Gastroesophageal sphincter (tissue), 4 donors: ENCODE measurements around the gene LGALS4. TPM values are rescaled to one million over a fixed set of nuclear protein-coding genes. Genes with fewer than 3 reads are reported as not detected.
"Not testable (repeated sequence)": the region's sequence is repeated elsewhere in the genome, so short reads cannot be mapped to it uniquely, and the experiment has no call there.

ENCODE experiments used
- ATAC-seq: fragments of 150-250 bp; one replicate; pipeline ENCODE4 v1.9.1; 2016; ENCODE audit warnings: mild to moderate bottlenecking, moderate library complexity
- H3K27ac ChIP-seq, 4 donors: fragments of 200-600 bp; sonication (generic) in 3 of 4; 1 replicate in 3 of 4; 2 replicates in 1 of 4; pipeline ENCODE4 v1.5.1; 2016 to 2019
- H3K27me3 ChIP-seq: fragments of 200-600 bp; sonication (generic); one replicate; pipeline ENCODE4 v1.5.1; 2019
- H3K36me3 ChIP-seq, 2 donors: fragments of 200-600 bp; sonication (generic); one replicate each; pipeline ENCODE4 v1.5.1; 2019; ENCODE audit warnings: control low read depth in 1 of 2
- H3K4me1 ChIP-seq, 3 donors: fragments of 200-600 bp; sonication (generic); 1 replicate in 2 of 3; 2 replicates in 1 of 3; pipeline ENCODE4 v1.5.1; 2016 to 2019; ENCODE audit warnings: control low read depth in 2 of 3
- H3K4me3 ChIP-seq, 2 donors: fragments of 200-600 bp; sonication (generic); one replicate each; pipeline ENCODE4 v1.5.1; 2019; ENCODE audit warnings: mild to moderate bottlenecking in 1 of 2, moderate library complexity in 1 of 2
- H3K9me3 ChIP-seq, 3 donors: fragments of 200-600 bp; sonication (generic); one replicate each; pipeline ENCODE4 v1.5.1; 2017 to 2019; ENCODE audit warnings: control low read depth in 2 of 3
- CTCF ChIP-seq, 4 experiments: fragments of 200-600 bp in 2 of 4; fragments of 450-650 bp in 2 of 4; sonication (generic) in 1 of 4; IDR thresholded peaks; one replicate each; pipeline ENCODE4 v1.5.1; 2017 to 2019; ENCODE audit warnings: antibody characterized with exemption in 4 of 4, mild to moderate bottlenecking in 2 of 4, moderate library complexity in 2 of 4
- EP300 ChIP-seq: sonication (generic); formaldehyde crosslinking; IDR thresholded peaks from one replicate; pipeline ENCODE4 v1.6.1; 2017; ENCODE audit warnings: antibody characterized with exemption, mild to moderate bottlenecking
- POLR2A ChIP-seq, 2 donors: fragments of 450-650 bp; IDR thresholded peaks; one replicate each; pipeline ENCODE4 v1.6.1; 2017; ENCODE audit warnings: antibody characterized with exemption in 2 of 2, mild to moderate bottlenecking in 2 of 2, moderate library complexity in 1 of 2
- POLR2AphosphoS5 ChIP-seq: sonication (generic); formaldehyde crosslinking; IDR thresholded peaks from one replicate; pipeline ENCODE4 v1.6.1; 2017; ENCODE audit warnings: antibody characterized with exemption
- WGBS, 2 donors: methylation state at CpG; one replicate each; pipeline ENCODE4 v1.1.5; 2018; ENCODE audit warnings: low coverage in 1 of 2; 5-methylcytosine and 5-hydroxymethylcytosine counted together
- total RNA-seq, 4 donors: library from RNA; depleted of rRNA; stranded (reverse); fragments of >200 nt; gene quantifications; one replicate each; pipeline ENCODE4 v1.1.0, GENCODE V29; 2016

Gene LGALS4
- 1 to 10 TPM in 2 of 4 donors, under 1 TPM in 1, not detected in 1; 0.27 to 1.6 (median 1.1) TPM for total RNA-seq

DNA sequence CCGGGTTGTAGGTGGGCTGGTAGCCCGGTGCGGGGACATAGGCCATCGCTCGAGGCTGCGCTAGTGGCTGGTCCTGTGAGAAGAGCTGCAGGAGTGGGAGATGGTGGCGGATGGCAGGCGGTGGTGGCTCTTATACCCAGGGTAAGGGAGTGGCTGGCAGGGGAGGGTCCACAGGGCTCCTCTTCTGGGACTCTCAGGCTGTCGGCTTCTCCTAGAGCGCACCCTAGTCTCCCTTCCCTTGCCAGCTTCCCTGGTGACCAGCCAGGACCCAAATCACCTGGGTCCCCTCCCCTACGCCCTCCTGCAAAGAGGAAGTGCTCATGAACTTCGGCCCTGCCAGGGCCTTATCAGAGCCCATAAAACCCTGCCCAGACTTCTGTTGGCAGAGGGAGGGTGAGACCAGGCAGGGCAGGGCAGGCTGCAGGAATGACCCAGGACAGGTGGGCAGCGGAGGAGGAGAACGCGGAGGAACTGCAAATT, at the start of gene LGALS4:
Gene LGALS4, minus strand, starts transcription at position 105 of the 480 bp plus-strand sequence. Its CDS starts 59 bp downstream, at position 46.
- H3K36me3 ChIP-seq, result peaks cover 0 to 40% of the 10 kb centered on the region in 2 donors
- TF ChIP-seq CTCF (IDR thresholded peaks at IDR 0.05) (no peak), POLR2AphosphoS5 (no peak), EP300 (no peak), POLR2A (IDR thresholded peaks at IDR 0.05) (no peak)
- no peak for ATAC-seq
- WGBS, 2 donors, result 90 to 92% methylated on average over 3 to 7 of the region's 15 CpGs
- H3K4me1 ChIP-seq, result no peaks in the 10 kb centered on the region
- H3K27ac ChIP-seq, result no peak within 1 kb of the TSS
- H3K9me3 ChIP-seq, result no peaks in the 10 kb centered on the region
- no peaks in the 10 kb centered on the region for H3K27me3 ChIP-seq
- no peak within 1 kb of the TSS for H3K4me3 ChIP-seq

DNA sequence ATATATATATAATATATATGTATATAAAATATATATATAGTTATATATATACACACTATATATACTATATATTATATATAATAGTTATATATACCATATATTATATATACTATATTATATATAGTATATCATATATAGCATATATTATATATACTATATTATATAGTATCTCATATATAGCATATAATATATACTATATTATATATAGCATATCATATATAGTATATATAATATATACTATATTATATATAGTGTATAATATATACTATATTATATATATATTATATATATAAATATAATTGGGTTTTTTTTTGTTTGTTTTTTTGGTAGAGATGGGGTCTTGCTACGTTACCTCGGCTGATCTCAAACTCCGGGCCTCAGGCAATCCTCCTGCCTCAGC, 48.6 kb upstream of the LGALS4 start:
- H3K27ac ChIP-seq, result no peak overlapping the region
- no peaks in the 10 kb centered on the region for H3K36me3 ChIP-seq
- H3K9me3 ChIP-seq, result no peaks in the 10 kb centered on the region
- TF ChIP-seq POLR2AphosphoS5 (no peak), CTCF (IDR thresholded peaks at IDR 0.05) (no peak), EP300 (no peak), POLR2A (IDR thresholded peaks at IDR 0.05) (no peak)
- peaks cover 0 to 17% (median 0%) of the 10 kb centered on the region in 3 donors for H3K4me1 ChIP-seq
- no peak for ATAC-seq
- 90 to 91% methylated on average over 3 of the region's 3 CpGs for WGBS, 2 donors
- no peaks in the 10 kb centered on the region for H3K27me3 ChIP-seq
- H3K4me3 ChIP-seq, result no peak overlapping the region

GRCh38 chr19:38859631-38860204, 47.0 kb upstream of the LGALS4 start:
- not testable (repeated sequence) for H3K9me3 ChIP-seq, H3K27me3 ChIP-seq, H3K36me3 ChIP-seq, H3K4me3 ChIP-seq, ATAC-seq, H3K27ac ChIP-seq
- H3K4me1 ChIP-seq, result peaks cover 0 to 17% (median 0%) of the 10 kb centered on the region in 3 donors
- WGBS, 2 donors, result 44 to 56% methylated on average over 6 to 13 of the region's 21 CpGs

DNA sequence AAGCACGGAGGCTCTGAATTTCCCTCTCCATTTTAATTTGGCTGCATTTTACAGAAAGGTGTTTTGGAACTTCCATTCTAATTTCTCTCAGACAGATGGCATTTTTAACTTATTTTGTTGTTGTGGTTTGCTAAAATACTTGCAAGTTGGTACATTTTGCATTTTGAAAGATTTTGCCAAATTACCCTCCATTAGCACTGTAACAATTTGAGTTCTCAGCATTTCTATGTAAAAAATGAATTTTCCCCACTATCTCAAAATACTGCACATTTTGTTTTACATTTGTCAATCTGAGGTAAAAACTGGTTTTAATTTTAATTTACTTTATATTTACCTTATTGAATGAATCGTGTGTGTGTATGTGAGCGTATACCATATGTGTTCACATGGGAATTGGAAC, 44.1 kb upstream of the LGALS4 start:
- H3K36me3 ChIP-seq, result no peaks in the 10 kb centered on the region
- 86 to 93% methylated on average over 3 of the region's 3 CpGs for WGBS, 2 donors
- no peak for ATAC-seq
- H3K4me1 ChIP-seq, result peaks cover 0 to 13% (median 5%) of the 10 kb centered on the region in 3 donors
- TF ChIP-seq CTCF (IDR thresholded peaks at IDR 0.05), result no peak
- TF ChIP-seq POLR2AphosphoS5, result no peak
- no peak for TF ChIP-seq POLR2A (IDR thresholded peaks at IDR 0.05)
- TF ChIP-seq EP300, result no peak
- H3K27me3 ChIP-seq, result no peaks in the 10 kb centered on the region
- no peaks in the 10 kb centered on the region for H3K9me3 ChIP-seq
- H3K4me3 ChIP-seq, result no peak overlapping the region
- no peak overlapping the region for H3K27ac ChIP-seq

GRCh38 chr19:38855751-38856150, 43.0 kb upstream of the LGALS4 start:
- not testable (repeated sequence) for H3K9me3 ChIP-seq, H3K27ac ChIP-seq, H3K27me3 ChIP-seq, H3K4me3 ChIP-seq, ATAC-seq, H3K36me3 ChIP-seq
- WGBS, 2 donors, result no CpG with 5 or more reads among the region's 37 CpGs
- H3K4me1 ChIP-seq, result peaks cover 0 to 20% (median 5%) of the 10 kb centered on the region in 3 donors

- 100% methylated on average over 1 of the region's 3 CpGs; no CpG with 5 or more reads in 1 of the 2 donors for WGBS, 2 donors
- not testable (repeated sequence) for H3K27ac ChIP-seq, H3K27me3 ChIP-seq, H3K4me3 ChIP-seq, H3K36me3 ChIP-seq, H3K9me3 ChIP-seq, ATAC-seq
- peaks cover 0 to 20% (median 5%) of the 10 kb centered on the region in 3 donors for H3K4me1 ChIP-seq
Measured at GRCh38 chr19:38854961-38855360, 42.2 kb upstream of the LGALS4 start.
